ENCODE measurements around the gene NAGA. TPM values are rescaled to one million over a fixed set of nuclear protein-coding genes. Genes with fewer than 3 reads are reported as not detected.

The NAGA gene
- total RNA-seq, 4 donors from 2014 or later: 9.5 to 44.0 (median 28.8) TPM

DNA sequence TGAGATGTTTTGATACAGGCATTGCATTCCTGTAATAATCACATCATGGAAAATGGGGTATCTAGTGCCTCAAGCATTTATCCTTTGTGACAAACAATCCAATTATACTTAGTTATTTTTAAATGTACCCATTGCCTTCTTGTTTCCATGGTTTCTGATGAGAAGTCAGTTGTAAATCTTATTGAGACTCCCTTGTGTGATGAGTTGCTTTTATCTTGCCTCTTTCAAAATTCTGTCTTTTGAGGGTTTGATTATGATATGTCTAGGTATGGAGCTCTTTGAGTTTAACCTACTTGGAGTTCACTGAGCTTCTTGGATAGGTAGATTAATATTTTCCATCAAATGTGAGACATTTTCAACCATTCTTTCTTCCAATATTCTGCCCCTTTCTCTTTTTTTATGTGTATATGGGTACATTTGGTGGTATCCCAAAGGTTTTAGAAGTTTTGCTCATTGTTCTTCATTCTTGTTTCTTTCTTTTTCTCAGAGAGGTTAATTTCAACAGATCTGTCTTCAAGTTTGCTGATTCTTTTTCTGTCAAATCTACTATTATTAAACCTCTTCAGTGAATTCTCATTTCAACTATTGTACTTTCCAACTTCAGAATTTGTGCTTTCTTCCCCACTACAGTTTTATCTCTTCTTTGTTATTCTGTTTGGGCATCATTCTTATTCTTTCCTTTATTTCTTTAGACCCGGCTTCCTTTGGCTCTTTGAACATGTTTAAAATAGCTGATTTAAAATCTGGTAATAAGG is 13.7 kb downstream of the NAGA start:
- no peak overlapping the region for H3K27ac ChIP-seq
- H3K27me3 ChIP-seq: no peaks in the 10 kb centered on the region
- H3K9me3 ChIP-seq: peaks cover 0 to 8% of the 10 kb centered on the region in 2 donors
- intact Hi-C loops (cut with DNase I; ENCODE audit: low total_unique reads): no loop called here
- TF ChIP-seq POLR2A (IDR thresholded peaks at IDR 0.05): no peak
- TF ChIP-seq, protein P1, sequence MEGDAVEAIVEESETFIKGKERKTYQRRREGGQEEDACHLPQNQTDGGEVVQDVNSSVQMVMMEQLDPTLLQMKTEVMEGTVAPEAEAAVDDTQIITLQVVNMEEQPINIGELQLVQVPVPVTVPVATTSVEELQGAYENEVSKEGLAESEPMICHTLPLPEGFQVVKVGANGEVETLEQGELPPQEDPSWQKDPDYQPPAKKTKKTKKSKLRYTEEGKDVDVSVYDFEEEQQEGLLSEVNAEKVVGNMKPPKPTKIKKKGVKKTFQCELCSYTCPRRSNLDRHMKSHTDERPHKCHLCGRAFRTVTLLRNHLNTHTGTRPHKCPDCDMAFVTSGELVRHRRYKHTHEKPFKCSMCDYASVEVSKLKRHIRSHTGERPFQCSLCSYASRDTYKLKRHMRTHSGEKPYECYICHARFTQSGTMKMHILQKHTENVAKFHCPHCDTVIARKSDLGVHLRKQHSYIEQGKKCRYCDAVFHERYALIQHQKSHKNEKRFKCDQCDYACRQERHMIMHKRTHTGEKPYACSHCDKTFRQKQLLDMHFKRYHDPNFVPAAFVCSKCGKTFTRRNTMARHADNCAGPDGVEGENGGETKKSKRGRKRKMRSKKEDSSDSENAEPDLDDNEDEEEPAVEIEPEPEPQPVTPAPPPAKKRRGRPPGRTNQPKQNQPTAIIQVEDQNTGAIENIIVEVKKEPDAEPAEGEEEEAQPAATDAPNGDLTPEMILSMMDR (IDR thresholded peaks at IDR 0.05): no peak
- DNase-seq: no peak
- no peak overlapping the region for H3K4me3 ChIP-seq
- no peaks in the 10 kb centered on the region for H3K36me3 ChIP-seq
- H3K4me1 ChIP-seq: no peaks in the 10 kb centered on the region

DNA sequence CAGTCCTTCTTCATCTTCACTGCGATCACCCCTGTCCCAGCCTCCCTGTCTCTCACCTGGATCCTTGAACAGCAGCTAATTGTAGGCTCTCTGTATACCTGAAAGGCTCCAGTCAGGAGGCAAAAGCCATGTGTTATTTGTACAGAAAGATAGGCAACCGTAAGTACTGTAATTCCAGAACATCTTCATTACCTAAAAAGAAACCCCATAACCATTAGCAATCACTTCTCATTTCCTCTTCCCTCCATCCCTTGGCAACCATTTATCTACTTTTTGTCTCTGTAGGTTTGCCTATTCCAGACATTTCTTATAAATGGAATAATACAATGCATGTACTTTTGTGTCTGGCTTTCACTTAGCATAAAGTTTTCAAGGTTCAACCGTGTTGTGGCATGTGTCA is 17.8 kb downstream of the NAGA start:
- TF ChIP-seq, protein P1 (IDR thresholded peaks at IDR 0.05): no peak
- TF ChIP-seq POLR2A (IDR thresholded peaks at IDR 0.05): no peak
- no peak overlapping the region for H3K4me3 ChIP-seq
- H3K27ac ChIP-seq: no peak overlapping the region
- H3K9me3 ChIP-seq: peaks cover 0 to 8% of the 10 kb centered on the region in 2 donors
- intact Hi-C loops (cut with DNase I; ENCODE audit: low total_unique reads): no loop called here
- H3K36me3 ChIP-seq: no peaks in the 10 kb centered on the region
- H3K4me1 ChIP-seq: no peaks in the 10 kb centered on the region
- DNase-seq: no peak
- no peaks in the 10 kb centered on the region for H3K27me3 ChIP-seq

DNA sequence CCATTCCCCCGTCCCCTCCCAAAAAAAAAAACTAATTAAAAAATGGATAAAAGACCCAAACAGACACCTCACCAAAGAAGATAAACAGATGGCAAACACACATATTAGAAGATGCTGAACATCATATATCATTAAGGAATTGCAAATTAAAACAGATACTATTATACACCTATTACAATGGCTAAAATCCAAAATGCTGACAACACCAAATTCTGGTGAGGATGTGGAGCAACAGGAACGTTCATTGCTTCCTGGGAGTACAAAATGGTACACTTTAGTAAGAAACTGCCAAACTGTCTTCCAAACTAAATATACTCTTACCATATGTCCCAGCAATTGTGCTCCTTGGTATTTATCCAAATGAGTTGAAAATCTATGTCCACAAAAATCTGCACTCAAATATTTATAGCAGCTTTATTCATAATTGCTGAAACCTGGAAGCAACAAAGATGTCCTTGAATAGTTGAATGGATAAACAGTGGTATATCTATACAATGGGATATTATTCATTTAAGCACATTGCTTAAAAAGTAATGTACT is 19.9 kb downstream of the NAGA start:
- H3K4me3 ChIP-seq: no peak overlapping the region
- no peak for DNase-seq
- no peaks in the 10 kb centered on the region for H3K9me3 ChIP-seq
- H3K27ac ChIP-seq: no peak overlapping the region
- intact Hi-C loops (cut with DNase I; ENCODE audit: low total_unique reads): no loop called here
- no peaks in the 10 kb centered on the region for H3K27me3 ChIP-seq
- no peak for TF ChIP-seq POLR2A (IDR thresholded peaks at IDR 0.05)
- TF ChIP-seq, protein P1 (IDR thresholded peaks at IDR 0.05): no peak
- no peaks in the 10 kb centered on the region for H3K36me3 ChIP-seq
- H3K4me1 ChIP-seq: no peaks in the 10 kb centered on the region

DNA sequence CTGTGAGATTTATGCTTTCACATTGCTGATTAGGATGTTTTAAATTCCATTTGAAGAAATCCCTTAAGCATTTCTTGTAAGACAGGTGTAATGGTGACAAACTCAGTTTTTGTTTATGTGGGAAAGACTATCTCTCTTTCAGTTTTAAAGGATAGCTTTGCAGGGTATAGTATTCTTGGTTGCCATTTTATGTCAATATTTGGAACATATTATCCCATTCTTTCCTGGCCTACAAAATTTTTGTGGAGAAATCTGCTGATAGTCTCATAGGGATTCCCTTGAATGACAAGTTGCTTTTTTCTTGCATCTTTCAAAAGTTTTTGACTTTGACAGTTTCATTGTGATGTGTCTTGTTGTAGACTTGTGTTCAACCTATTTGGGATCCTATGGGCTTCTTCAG is 28.8 kb downstream of the NAGA start:
- no peak for DNase-seq
- no peak overlapping the region for H3K4me3 ChIP-seq
- H3K27ac ChIP-seq: no peak overlapping the region
- peaks cover 0 to 9% of the 10 kb centered on the region in 2 donors for H3K9me3 ChIP-seq
- TF ChIP-seq POLR2A (IDR thresholded peaks at IDR 0.05): no peak
- TF ChIP-seq, protein P1 (IDR thresholded peaks at IDR 0.05): no peak
- intact Hi-C loops (cut with DNase I; ENCODE audit: low total_unique reads): no loop called here
- no peaks in the 10 kb centered on the region for H3K27me3 ChIP-seq
- H3K36me3 ChIP-seq: no peaks in the 10 kb centered on the region
- H3K4me1 ChIP-seq: no peaks in the 10 kb centered on the region

DNA sequence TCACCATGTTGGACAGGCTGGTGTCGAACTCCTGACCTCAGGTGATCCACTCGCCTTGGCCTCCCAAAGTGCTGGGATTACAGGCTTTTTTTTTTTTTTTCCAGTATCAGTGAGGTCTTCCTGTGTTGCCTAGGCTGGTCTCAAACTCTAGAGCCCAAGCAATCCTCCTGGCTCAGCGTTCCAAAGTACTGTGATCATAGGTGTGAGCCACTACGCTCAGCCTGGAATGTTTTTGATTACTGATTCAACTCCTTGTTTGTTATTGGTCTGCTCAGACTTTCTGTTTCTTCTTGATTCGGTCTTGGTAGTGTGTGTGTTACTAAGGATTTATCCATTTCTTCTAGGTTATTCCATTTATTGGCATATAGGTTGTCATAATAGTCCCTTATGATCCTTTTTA is 31.3 kb downstream of the NAGA start:
- DNase-seq: no peak
- H3K4me1 ChIP-seq: no peaks in the 10 kb centered on the region
- H3K27me3 ChIP-seq: no peaks in the 10 kb centered on the region
- no peaks in the 10 kb centered on the region for H3K36me3 ChIP-seq
- no peak for TF ChIP-seq POLR2A (IDR thresholded peaks at IDR 0.05)
- TF ChIP-seq, protein P1 (IDR thresholded peaks at IDR 0.05): no peak
- intact Hi-C loops (cut with DNase I; ENCODE audit: low total_unique reads): no loop called here
- H3K9me3 ChIP-seq: peaks cover 0 to 9% of the 10 kb centered on the region in 2 donors
- H3K4me3 ChIP-seq: no peak overlapping the region
- no peak overlapping the region for H3K27ac ChIP-seq
